GM18505 (cell line): ENCODE results near the gene LDLRAD4.

Experiments used
- ATAC-seq: cut with Tn5 transposase; IDR thresholded peaks from one replicate; pipeline ENCODE4 v1.9.1; 2021; ENCODE audit not compliant: unreplicated experiment
- POLR2A ChIP-seq: IDR thresholded peaks from 4 replicates; pipeline ENCODE4 v1.6.1; 2011; ENCODE audit warnings: borderline replicate concordance; ENCODE audit not compliant: insufficient read depth, insufficient read length; ENCODE audit errors: extremely low read depth

The LDLRAD4 gene

DNA sequence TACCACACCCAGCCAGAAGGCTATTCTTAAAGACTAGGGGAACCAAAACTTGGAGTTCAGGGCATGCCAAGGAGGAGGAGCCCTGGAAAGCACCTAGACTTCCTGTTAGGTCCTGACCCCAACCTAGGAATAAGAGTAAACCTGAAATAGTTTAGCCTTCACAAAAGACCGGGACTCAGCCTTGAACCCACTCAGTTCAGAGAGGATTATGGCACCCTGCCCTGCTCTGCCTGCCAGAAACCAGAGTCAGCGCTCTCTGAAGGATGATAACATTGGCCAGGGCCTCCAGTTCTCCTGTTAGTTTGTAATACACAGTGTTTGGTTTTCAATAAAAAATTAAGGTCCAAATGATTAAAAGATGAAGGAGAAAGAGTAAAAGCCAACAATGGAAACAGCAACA is 96.4 kb downstream of the LDLRAD4 start:
- no peak for ATAC-seq
- TF ChIP-seq POLR2A, result no peak

GRCh38 chr18:13316063-13316462 is 97.5 kb downstream of the LDLRAD4 start:
- no peak for TF ChIP-seq POLR2A
- no peak for ATAC-seq

DNA sequence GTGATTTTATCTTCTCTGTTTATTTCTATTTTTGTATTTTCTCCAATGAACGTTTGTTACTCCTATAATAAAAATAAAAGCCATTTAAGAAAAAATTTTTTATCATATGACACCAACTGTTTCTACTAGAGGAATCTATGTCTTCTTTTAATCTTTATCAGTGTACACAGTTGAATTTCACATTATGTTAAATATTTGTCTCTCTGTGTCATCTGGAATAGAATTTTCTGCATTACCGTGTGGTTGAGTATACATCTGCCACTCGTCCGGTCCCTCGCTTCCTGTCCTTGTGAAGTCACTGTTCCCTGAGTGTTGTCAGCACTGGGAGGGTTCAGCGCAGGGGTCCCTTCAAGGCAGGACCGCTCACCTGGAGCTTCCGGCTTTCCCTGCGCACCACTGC is 99.2 kb downstream of the LDLRAD4 start:
- ATAC-seq, result no peak

GRCh38 chr18:13318731-13319501 is 100.4 kb downstream of the LDLRAD4 start:
- no peak for TF ChIP-seq POLR2A
- no peak for ATAC-seq

More for the DNA sequence above, 99.2 kb downstream of the LDLRAD4 start:
- no peak for TF ChIP-seq POLR2A

DNA sequence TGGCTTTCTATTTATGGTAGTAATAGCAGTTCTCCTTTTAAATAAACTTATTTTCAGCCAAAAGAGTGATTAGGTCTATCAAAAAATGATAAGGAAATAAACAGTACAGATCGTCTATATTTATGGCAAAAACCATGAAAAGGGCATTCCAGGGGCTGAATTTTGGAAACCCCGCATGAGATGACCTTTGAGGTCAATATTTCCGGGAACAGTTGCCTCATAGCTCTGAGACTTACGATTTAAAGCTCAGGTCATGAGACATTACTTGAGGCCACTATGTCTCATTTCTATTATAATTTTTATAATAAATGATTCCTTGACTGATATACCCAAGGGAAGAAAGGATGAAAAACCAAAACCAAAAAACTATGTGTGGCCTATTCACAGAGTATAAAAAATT is 101.1 kb downstream of the LDLRAD4 start:
- no peak for ATAC-seq
- no peak for TF ChIP-seq POLR2A

GRCh38 chr18:13320096-13320495 is 101.5 kb downstream of the LDLRAD4 start:
- no peak for ATAC-seq
- no peak for TF ChIP-seq POLR2A

- no peak for ATAC-seq
- TF ChIP-seq POLR2A, result no peak
These were observed 102.4 kb downstream of the LDLRAD4 start for GRCh38 chr18:13320891-13321425.

DNA sequence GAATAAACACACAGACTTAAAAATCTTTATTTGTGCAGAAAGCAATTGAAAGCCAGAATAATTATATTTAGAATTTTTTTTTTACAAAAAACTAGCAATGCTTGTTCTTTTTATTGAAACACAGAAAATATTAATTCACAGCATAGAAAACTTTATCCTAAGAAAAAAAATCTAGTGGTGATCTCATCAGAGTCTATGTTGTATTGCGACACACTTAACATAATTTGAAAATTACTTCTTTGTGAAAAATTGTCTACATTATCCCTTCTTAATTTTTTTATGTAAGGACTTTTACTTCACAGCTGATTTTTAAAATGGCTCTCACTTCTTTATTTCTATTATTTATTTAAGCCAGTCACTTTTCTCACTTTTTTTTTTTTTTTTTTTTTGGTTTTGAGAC is 103.4 kb downstream of the LDLRAD4 start:
- ATAC-seq, result no peak
- TF ChIP-seq POLR2A, result no peak

DNA sequence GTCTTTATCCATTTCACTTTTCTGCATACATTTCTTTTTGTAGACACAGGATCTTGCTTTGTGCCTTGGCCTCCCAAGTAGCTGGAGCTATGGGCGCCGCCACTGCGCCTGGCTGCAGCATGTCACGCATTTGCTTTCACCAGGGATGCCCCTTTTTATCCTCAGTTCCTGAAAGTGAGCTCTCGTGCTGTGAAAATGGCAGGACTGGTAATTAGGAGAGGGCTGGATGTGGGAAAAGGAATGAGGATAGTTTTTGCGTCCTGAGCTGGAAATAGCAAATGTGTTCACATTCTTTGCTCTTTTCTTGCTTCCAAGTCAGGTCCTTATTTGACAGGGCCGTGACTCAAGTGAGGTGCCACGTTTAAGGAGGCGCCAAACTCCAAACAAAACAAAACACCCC is 104.6 kb downstream of the LDLRAD4 start:
- no peak for TF ChIP-seq POLR2A
- no peak for ATAC-seq

DNA sequence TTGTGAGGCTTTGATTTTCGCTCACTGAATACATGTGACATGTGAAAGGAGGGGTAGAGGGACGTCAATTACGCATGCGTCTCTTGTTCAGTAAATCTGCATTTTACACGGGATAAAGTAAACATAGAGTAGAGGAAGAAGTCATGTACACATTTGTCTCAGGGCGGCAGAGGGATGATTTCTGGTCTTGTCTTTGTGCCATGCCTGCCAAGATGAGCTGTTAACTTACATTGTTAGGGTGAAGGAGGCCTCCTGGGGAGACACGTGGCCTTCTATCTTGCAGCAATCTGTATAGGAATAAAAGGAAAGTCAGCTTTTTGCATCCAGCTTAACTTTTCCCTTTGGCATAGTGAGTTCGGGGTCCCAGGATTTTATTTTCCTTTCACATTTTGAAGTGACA is 106.3 kb downstream of the LDLRAD4 start:
- TF ChIP-seq POLR2A, result no peak
- no peak for ATAC-seq

GRCh38 chr18:13328213-13328612 is 109.7 kb downstream of the LDLRAD4 start:
- no peak for TF ChIP-seq POLR2A
- ATAC-seq, result no peak

GRCh38 chr18:13330996-13331395 is 112.4 kb downstream of the LDLRAD4 start:
- no peak for TF ChIP-seq POLR2A
- ATAC-seq, result no peak

DNA sequence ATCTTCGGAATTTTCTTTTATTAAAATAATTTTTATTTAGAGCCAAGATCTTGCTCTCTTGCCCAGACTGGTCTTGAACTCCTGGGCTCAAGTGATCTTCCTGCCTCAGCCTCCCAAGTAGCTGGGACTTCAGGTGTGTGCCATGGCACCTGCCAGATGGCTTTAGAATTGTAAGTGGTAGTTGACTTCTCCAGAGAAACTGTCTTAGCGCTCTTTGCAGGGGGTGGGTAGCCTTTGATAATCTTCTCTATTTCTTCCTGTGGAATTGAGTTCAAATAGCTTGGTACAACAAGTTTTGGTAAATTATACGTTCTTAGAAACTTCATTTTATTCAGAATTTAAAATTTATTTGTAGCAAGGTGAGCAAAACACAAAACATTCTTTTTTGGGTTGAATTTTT is 113.3 kb downstream of the LDLRAD4 start:
- no peak for TF ChIP-seq POLR2A
- no peak for ATAC-seq

DNA sequence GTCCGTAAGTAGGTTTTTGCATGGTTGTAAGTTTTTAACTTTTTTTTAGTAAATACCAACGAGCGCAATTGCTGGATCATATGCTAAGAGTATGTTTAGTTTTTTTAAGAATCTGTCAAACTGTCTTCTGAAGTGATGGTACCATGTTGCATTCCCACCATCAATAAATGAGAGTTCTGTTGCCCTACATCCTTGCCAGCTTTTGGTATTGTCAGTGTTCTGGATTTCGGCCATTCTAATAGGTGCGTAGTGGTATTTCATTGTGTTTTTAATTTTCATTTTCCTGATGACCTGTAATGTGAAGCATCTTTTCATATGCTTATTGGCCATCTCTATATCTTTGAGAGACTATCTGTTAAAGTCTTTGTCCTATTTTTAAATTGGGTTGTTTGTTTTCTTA is 114.3 kb downstream of the LDLRAD4 start:
- TF ChIP-seq POLR2A, result no peak
- no peak for ATAC-seq
